Naive thymus-derived CD4-positive, alpha-beta T cell (primary cell): ENCODE measurements around the gene CACNA1C. TPM values are rescaled to one million over a fixed set of nuclear protein-coding genes. Genes with fewer than 3 reads are reported as not detected.

Experiments used
- ATAC-seq: fragments of 150-1000 bp; cut with Tn5 transposase; 2 replicates; pipeline ENCODE4 v1.10.0; 2021; ENCODE audit warnings: mild to moderate bottlenecking, moderate library complexity
- CTCF ChIA-PET: fragments of 350-600 bp; sonication (Branson Sonifier 250); formaldehyde crosslinking; loops from one replicate; lab custom pipeline; 2021; ENCODE audit warnings: antibody characterized with exemption; lab: Charles Lee
- POLR2A ChIA-PET: fragments of 350-600 bp; sonication (Branson Sonifier 250); formaldehyde crosslinking; loops from one replicate; lab custom pipeline; 2021; ENCODE audit warnings: antibody characterized with exemption, inconsistent platforms; lab: Charles Lee
- DNase-seq, 9 donors: peaks; one replicate each; pipeline versions ENCODE4 v3.0.0 to v3.0.0-alpha.2; 2020 to 2022; ENCODE audit warnings: mixed read lengths in 1 of 9
- H3K27ac ChIP-seq: one replicate; pipeline ENCODE4 v1.7.0; 2013; ENCODE audit warnings: mild to moderate bottlenecking, low read depth, low read length, moderate library complexity
- H3K27me3 ChIP-seq, 2 donors: one replicate each; pipeline ENCODE4 v1.7.0; 2013; ENCODE audit warnings: low read length in 2 of 2, mild to moderate bottlenecking in 2 of 2, moderate library complexity in 2 of 2; ENCODE audit not compliant: control insufficient read depth in 2 of 2, insufficient read depth in 2 of 2
- H3K36me3 ChIP-seq, 3 experiments: 1 replicate in 2 of 3; 2 replicates in 1 of 3; pipeline ENCODE4 v1.7.0; 2013; ENCODE audit warnings: low read length in 3 of 3, mild to moderate bottlenecking in 3 of 3, moderate library complexity in 1 of 3; ENCODE audit not compliant: insufficient read depth in 3 of 3, control insufficient read depth in 2 of 3
- H3K4me1 ChIP-seq, 2 donors: one replicate each; pipeline ENCODE4 v1.7.0; 2013; ENCODE audit warnings: low read length in 2 of 2, mild to moderate bottlenecking in 2 of 2, moderate library complexity in 1 of 2; ENCODE audit not compliant: control insufficient read depth in 2 of 2, insufficient read depth in 2 of 2
- H3K4me3 ChIP-seq: 2 replicates; pipeline ENCODE4 v1.7.0; 2013; ENCODE audit warnings: mild to moderate bottlenecking, low read length
- H3K9me3 ChIP-seq, 3 experiments: 1 replicate in 2 of 3; 2 replicates in 1 of 3; pipeline ENCODE4 v1.7.0; 2013; ENCODE audit warnings: low read length in 3 of 3; ENCODE audit not compliant: control insufficient read depth in 2 of 3
- H3K27ac Mint-ChIP-seq, 9 donors: one replicate each; pipeline ENCODE4 v1.8.0; 2020 to 2022; ENCODE audit warnings: mixed read lengths in 9 of 9, mild to moderate bottlenecking in 8 of 9, moderate library complexity in 5 of 9, inconsistent platforms in 2 of 9
- H3K27me3 Mint-ChIP-seq, 5 donors: one replicate each; pipeline ENCODE4 v1.8.0; 2021 to 2022; ENCODE audit warnings: mixed read lengths in 5 of 5, mild to moderate bottlenecking in 1 of 5
- H3K36me3 Mint-ChIP-seq, 5 donors: one replicate each; pipeline ENCODE4 v1.8.0; 2020 to 2022; ENCODE audit warnings: mixed read lengths in 5 of 5, mild to moderate bottlenecking in 3 of 5, inconsistent platforms in 1 of 5
- H3K4me1 Mint-ChIP-seq, 7 donors: one replicate each; pipeline ENCODE4 v1.8.0; 2020 to 2022; ENCODE audit warnings: mixed read lengths in 7 of 7, mild to moderate bottlenecking in 3 of 7, inconsistent platforms in 1 of 7
- H3K4me3 Mint-ChIP-seq, 10 donors: one replicate each; pipeline ENCODE4 v1.8.0; 2020 to 2022; ENCODE audit warnings: mild to moderate bottlenecking in 10 of 10, mixed read lengths in 10 of 10, moderate library complexity in 6 of 10, inconsistent platforms in 2 of 10
- H3K9me3 Mint-ChIP-seq, 11 donors: one replicate each; pipeline ENCODE4 v1.8.0; 2020 to 2022; ENCODE audit warnings: mixed read lengths in 11 of 11, mild to moderate bottlenecking in 4 of 11, inconsistent platforms in 1 of 11, moderate library complexity in 1 of 11
- intact Hi-C, 2 donors: fragments of 100-400 bp; cut with micrococcal nuclease; formaldehyde crosslinking; loops; one replicate each; pipeline ENCODE4 v1.15.1; 2023
- polyA plus RNA-seq, 2 donors: library from polyadenylated mRNA; unstranded; fragments of 300-500 nt; fragmentation: Illumina TruSeq; gene quantifications; one replicate each; pipeline ENCODE4 v1.2.3, GENCODE V29; 2021
- total RNA-seq, 6 experiments: library from RNA in 5 of 6; stranded (reverse) in 5 of 6; gene quantifications; 1 replicate in 5 of 6; 2 replicates in 1 of 6; pipeline ENCODE4 v1.2.3 and lab custom pipeline; 2021 to 2026

Gene CACNA1C
- total and polyA plus RNA-seq, 7 experiments from 2014 or later, result 0.04 to 0.48 (median 0.08) TPM

DNA sequence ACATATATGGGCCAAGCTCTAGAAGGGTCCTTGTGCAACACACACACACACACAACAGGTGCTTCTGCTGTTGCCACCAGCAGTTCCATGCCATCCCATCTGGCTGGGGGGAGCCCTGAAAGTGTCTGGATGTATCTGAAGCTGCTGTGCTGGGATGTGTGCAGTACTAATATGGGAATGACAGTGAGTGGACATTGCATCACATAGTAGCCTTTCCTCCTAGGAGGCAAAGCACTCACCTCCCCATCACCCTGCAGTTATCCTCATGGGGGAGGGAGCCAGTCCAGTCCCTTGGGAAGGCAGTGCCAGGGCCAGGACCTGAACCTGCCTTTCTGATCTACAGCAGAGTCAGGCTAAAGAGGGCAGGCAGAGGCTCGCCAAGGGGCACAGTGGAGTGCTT lies 208.9 kb downstream of the CACNA1C start:
- Mint-ChIP-seq H3K4me3 (no peak overlapping the region), H3K27me3 (peaks cover 0 to 19% (median 0%) of the 10 kb centered on the region in 5 donors), H3K4me1 (peaks cover 0 to 8% (median 6%) of the 10 kb centered on the region in 7 donors), H3K27ac (no peak overlapping the region), H3K36me3 (no peaks in the 10 kb centered on the region), H3K9me3 (peaks cover 0 to 2% (median 0%) of the 10 kb centered on the region in 11 donors)
- CTCF ChIA-PET, result no interaction called here
- Histone ChIP-seq H3K4me3 (no peak overlapping the region), H3K36me3 (no peaks in the 10 kb centered on the region), H3K9me3 (no peaks in the 10 kb centered on the region), H3K27ac (no peak overlapping the region), H3K4me1 (peaks cover 0 to 3% of the 10 kb centered on the region in 2 donors), H3K27me3 (no peaks in the 10 kb centered on the region)
- DNase-seq (no peak), ATAC-seq (no peak)
- POLR2A ChIA-PET, result no interaction called here
- intact Hi-C loops, result no loop called here

DNA sequence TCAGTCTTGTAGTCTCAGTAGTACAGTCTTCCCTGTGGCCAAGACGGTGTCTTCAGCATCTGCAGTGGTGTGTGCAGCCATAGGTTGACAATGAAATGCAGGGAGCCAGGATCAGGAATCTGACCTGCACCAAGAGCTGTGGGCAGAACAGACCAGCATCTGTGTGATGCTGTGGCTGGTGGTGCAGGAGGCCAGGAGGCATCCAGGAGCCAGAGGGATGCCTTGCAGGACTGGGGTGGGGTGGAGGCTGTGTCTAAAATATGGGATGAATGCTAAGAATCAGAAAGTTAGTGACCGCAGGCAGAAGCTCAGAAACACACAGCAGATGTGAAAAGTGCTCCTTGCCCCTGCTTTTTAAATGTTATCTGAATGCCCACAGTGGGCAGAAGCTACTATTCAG lies 209.7 kb downstream of the CACNA1C start:
- no peak overlapping the region for H3K27ac ChIP-seq
- H3K9me3 Mint-ChIP-seq, result peaks cover 0 to 2% (median 0%) of the 10 kb centered on the region in 11 donors
- H3K36me3 ChIP-seq, result no peaks in the 10 kb centered on the region
- peaks cover 0 to 19% (median 0%) of the 10 kb centered on the region in 5 donors for H3K27me3 Mint-ChIP-seq
- H3K4me3 ChIP-seq, result no peak overlapping the region
- H3K4me1 Mint-ChIP-seq, result peaks cover 0 to 8% (median 6%) of the 10 kb centered on the region in 7 donors
- no peak overlapping the region for H3K27ac Mint-ChIP-seq
- POLR2A ChIA-PET, result no interaction called here
- DNase-seq (no peak), ATAC-seq (no peak)
- no peaks in the 10 kb centered on the region for H3K9me3 ChIP-seq
- CTCF ChIA-PET, result no interaction called here
- H3K36me3 Mint-ChIP-seq, result no peaks in the 10 kb centered on the region
- peaks cover 0 to 3% of the 10 kb centered on the region in 2 donors for H3K4me1 ChIP-seq
- no peak overlapping the region for H3K4me3 Mint-ChIP-seq
- no peaks in the 10 kb centered on the region for H3K27me3 ChIP-seq
- intact Hi-C loops, result no loop called here

DNA sequence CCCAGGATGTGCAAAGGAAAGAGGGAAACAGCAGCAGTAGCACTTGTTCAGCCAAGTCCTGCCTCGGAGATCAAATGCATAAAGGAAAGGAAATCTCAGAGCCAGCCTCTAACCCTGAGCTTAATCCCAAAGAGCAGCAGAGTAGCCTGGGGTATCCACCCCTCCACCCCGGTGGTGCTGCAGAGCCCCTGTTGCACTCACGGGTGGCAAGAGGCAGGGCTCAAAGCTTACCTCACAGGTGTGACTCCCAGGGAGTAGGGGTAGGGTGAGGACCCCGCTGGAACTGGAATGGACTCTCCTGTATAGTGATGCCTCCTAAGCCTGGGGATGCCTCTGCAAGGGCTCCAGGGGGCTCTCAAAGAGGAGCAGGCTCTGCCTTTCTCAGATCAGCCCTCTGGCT lies 211.1 kb downstream of the CACNA1C start:
- ChIA-PET CTCF (no interaction called here), POLR2A (no interaction called here)
- Histone ChIP-seq H3K27me3 (no peaks in the 10 kb centered on the region), H3K4me1 (peaks cover 0 to 3% of the 10 kb centered on the region in 2 donors), H3K36me3 (no peaks in the 10 kb centered on the region), H3K4me3 (no peak overlapping the region), H3K27ac (no peak overlapping the region), H3K9me3 (no peaks in the 10 kb centered on the region)
- intact Hi-C loops, result no loop called here
- H3K27ac Mint-ChIP-seq, result no peak overlapping the region
- no peak overlapping the region for H3K4me3 Mint-ChIP-seq
- H3K9me3 Mint-ChIP-seq, result peaks cover 0 to 2% (median 0%) of the 10 kb centered on the region in 11 donors
- peaks cover 0 to 8% (median 6%) of the 10 kb centered on the region in 7 donors for H3K4me1 Mint-ChIP-seq
- DNase-seq (no peak), ATAC-seq (no peak)
- no peaks in the 10 kb centered on the region for H3K36me3 Mint-ChIP-seq
- peaks cover 0 to 7% (median 0%) of the 10 kb centered on the region in 5 donors for H3K27me3 Mint-ChIP-seq

DNA sequence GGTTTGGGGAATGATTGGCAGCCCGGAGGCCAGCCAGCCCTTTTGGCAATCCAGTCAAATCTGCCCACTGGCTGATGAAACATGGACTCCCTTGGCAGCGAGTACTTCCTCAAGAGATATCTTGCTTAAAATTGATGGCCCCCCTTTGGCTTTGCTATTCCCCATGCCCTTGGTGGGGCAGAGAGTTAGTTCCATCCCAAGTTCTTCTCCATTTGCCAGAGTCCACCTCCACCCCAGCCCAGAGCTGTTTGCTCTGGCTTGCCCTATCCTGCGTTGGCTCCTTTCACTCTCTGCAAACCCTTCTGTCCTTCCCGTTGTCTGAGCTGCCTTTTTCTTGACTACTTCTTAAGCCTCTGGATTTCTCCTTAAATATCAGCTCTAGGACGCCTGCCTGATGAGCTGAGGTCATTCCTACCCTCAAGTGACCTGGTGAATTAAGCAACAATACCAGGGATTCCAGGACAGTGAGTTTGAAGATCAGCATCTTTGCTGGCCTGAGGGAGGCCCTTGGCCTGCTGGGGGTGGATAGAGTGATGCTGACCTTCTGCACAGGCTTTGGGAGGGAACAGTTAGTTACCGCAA lies 212.0 kb downstream of the CACNA1C start:
- H3K9me3 Mint-ChIP-seq, result peaks cover 0 to 2% (median 0%) of the 10 kb centered on the region in 11 donors
- H3K4me1 Mint-ChIP-seq, result no peaks in the 10 kb centered on the region
- DNase-seq (no peak), ATAC-seq (no peak)
- POLR2A ChIA-PET, result no interaction called here
- intact Hi-C loops, result no loop called here
- peaks cover 0 to 11% (median 0%) of the 10 kb centered on the region in 5 donors for H3K27me3 Mint-ChIP-seq
- no peaks in the 10 kb centered on the region for H3K36me3 ChIP-seq
- no peak overlapping the region for H3K27ac Mint-ChIP-seq
- no peak overlapping the region for H3K4me3 Mint-ChIP-seq
- H3K4me3 ChIP-seq, result no peak overlapping the region
- no peaks in the 10 kb centered on the region for H3K9me3 ChIP-seq
- no peaks in the 10 kb centered on the region for H3K27me3 ChIP-seq
- no peak overlapping the region for H3K27ac ChIP-seq
- H3K36me3 Mint-ChIP-seq, result no peaks in the 10 kb centered on the region
- CTCF ChIA-PET, result no interaction called here
- H3K4me1 ChIP-seq, result no peaks in the 10 kb centered on the region

DNA sequence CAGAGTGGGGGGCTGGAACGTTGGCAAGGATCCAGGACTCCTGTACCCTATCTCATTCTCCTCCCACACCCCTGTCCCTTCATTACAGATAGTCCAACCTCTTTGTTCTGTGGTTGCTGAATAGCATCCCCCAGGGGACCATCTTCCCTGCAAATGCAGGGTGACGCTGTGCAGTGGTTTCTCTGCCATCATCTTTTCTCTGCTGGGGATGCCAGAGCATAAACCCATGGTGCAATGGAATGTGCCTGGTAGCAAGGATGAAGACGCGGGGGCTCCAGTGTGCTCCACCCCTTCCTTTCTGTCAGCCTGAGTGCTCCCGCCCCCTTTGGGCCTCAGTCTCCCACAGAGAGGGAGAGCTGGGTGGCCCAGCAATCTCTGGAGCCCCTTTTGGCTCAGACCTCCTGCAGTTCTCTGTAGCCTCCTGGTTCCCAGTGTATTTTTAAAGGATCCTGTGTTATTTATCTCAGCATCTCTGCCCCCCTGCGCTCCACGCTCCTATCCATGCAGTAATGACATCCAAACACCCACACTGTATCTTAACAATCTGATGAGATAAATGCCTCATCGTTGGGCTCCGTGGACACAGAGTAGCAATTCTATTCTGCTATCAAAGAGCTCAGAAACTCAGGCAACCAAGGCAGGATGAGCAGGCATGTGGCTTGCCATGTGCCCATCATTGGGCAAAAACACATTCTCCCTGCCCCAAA lies 212.8 kb downstream of the CACNA1C start:
- Mint-ChIP-seq H3K36me3 (no peaks in the 10 kb centered on the region), H3K4me1 (no peaks in the 10 kb centered on the region), H3K4me3 (no peak overlapping the region), H3K27me3 (peaks cover 0 to 11% (median 0%) of the 10 kb centered on the region in 5 donors), H3K9me3 (peaks cover 0 to 2% (median 0%) of the 10 kb centered on the region in 11 donors), H3K27ac (no peak overlapping the region)
- ChIA-PET POLR2A (no interaction called here), CTCF (no interaction called here)
- Histone ChIP-seq H3K36me3 (no peaks in the 10 kb centered on the region), H3K4me3 (no peak overlapping the region), H3K9me3 (no peaks in the 10 kb centered on the region), H3K27me3 (no peaks in the 10 kb centered on the region), H3K27ac (no peak overlapping the region), H3K4me1 (no peaks in the 10 kb centered on the region)
- ATAC-seq, result no peak
- no peak for DNase-seq
- intact Hi-C loops, result no loop called here

DNA sequence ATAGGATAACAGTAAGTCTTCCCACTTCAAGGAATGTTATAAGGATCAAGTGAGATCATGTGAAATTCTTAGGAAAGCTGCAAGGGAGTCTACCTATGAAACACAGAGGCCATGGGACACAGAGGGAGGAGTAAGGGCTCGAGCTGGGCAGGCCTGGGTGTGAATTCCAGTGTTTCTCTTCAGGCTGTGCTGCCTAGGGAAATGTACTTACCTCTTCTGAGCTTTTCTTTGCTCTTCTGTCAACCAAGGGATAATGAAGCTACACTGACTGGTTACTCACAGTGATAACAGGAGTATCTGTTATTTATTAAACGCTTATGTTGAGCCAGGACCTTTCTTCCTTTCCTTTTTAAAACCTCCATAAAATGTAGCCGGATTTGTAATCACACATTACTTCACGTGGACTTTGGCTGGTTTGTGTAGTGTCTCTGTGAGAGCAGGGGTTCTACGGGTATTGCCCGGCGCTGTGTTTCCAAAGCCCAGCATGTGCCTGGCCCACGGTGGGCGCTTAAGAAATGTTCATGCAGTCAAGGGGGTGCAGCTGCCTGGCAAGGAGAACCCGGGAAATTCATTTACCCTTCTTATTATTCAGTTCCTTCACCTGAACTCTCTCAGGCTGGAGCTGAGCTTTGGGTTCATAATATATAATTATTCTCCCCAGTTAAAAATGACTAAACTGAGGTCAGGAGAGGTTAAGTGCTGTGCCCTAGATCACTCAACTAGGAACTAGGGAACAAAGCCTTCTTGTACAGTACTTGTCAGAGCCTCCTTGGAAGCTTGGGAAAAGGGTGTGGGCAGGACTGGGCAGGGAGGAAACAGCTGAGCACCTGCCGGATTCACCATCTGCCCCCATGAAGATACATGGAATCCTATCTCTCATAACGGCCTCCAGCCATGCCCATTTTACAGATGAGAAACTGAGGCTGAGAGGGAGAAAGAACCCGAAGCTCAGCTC lies 214.2 kb downstream of the CACNA1C start:
- peaks cover 0 to 11% (median 0%) of the 10 kb centered on the region in 5 donors for H3K27me3 Mint-ChIP-seq
- Histone ChIP-seq H3K27ac (no peak overlapping the region), H3K4me1 (no peaks in the 10 kb centered on the region), H3K4me3 (no peak overlapping the region), H3K9me3 (no peaks in the 10 kb centered on the region), H3K36me3 (no peaks in the 10 kb centered on the region), H3K27me3 (no peaks in the 10 kb centered on the region)
- no peaks in the 10 kb centered on the region for H3K4me1 Mint-ChIP-seq
- H3K9me3 Mint-ChIP-seq, result peaks cover 0 to 2% (median 0%) of the 10 kb centered on the region in 11 donors
- ATAC-seq, result no peak
- H3K27ac Mint-ChIP-seq, result no peak overlapping the region
- no peak overlapping the region for H3K4me3 Mint-ChIP-seq
- H3K36me3 Mint-ChIP-seq, result no peaks in the 10 kb centered on the region
- intact Hi-C loops, result no loop called here
- ChIA-PET POLR2A (interaction anchor here (0.5 kb wide), 1 partner anchor 14 kb away, joined by 4 read pairs; no protein-coding TSS in a partner anchor), CTCF (no interaction called here)
- DNase-seq, result no peak
